Measurements from ENCODE around the gene SDHB.

The SDHB gene

DNA sequence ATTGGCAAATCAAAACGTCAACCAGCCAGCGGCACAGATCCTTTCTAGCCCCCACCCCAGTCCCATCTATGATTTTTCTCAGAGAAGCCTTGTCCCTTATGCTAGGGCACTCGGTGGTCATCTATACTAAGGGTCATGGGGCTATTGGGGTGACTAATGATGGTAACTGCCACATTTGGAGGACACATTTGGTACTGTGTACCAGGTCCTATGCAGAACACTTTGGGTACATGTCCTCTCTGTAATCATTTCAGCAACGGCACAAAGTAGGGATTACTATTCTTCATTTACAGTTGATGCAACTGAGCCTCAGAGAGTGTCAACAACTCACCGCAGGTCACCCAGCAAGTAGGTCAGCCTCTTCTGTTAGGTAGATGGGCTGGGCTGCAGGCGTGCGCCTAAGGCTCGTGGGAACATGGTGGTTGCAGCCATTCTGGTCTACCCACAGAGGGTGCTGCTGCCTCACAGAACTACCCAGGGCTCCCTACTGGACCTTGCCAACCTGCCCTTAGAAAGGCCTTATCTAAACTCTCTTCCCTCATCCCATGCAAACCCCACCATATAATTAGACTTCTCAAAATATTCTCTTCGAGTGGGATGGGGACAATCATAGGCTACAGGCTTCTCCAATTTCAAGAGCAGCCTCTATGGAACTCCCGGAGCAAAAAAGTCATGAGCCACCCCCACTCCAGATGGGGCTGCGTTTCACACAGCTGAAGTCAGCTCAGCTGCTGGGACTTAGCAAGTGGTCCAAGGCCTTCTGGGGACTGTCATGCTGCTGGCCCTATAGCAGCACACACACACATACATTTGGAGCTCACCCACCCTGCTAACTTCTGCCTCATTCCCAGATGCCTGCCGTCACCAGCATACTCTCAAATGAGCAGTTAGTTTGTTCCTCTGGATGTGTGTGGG lies 5.8 kb upstream of the SDHB start:
- peak; percentile 56 for DNase-seq
- H3K9me3 ChIP-seq, result no peaks in the 10 kb centered on the region
- no peaks in the 10 kb centered on the region for H3K4me1 ChIP-seq
- no peak overlapping the region for H3K4me3 ChIP-seq (ENCODE audit: low read depth, low read length)
- H3K27me3 ChIP-seq, result no peaks in the 10 kb centered on the region
- TF ChIP-seq CTCF (IDR thresholded peaks at IDR 0.05; ENCODE audit: low read depth, low read length), result peak; percentile 70
- no peaks in the 10 kb centered on the region for H3K36me3 ChIP-seq

DNA sequence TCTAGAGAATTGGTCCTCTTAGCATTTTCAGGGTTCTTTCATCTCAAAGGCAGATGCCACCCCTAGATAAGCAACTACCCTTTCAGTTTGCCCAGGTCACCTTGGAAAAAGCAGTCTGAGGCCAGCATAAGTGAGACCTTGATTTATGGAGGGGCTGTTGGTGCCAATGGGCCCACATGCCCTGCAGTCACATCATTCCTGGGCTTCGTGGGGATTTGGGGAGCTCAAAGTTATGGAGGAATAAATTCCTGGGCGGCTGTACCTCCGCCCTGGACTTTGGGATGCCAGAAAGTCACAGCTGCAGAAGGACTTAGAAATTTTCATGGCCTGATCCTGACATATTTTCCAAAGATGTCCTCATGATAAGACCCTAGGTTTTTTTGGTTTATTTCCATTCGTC lies 2.7 kb upstream of the SDHB start:
- Histone ChIP-seq H3K9me3 (no peaks in the 10 kb centered on the region), H3K27me3 (no peaks in the 10 kb centered on the region), H3K4me1 (no peaks in the 10 kb centered on the region), H3K36me3 (no peaks in the 10 kb centered on the region), H3K4me3 (ENCODE audit: low read depth, low read length) (no peak overlapping the region)
- TF ChIP-seq CTCF (IDR thresholded peaks at IDR 0.05; ENCODE audit: low read depth, low read length), result no peak
- DNase-seq, result no peak

GRCh38 chr1:17055801-17056200 lies 2.0 kb upstream of the SDHB start:
- no peaks in the 10 kb centered on the region for H3K27me3 ChIP-seq
- DNase-seq, result no peak
- H3K9me3 ChIP-seq, result no peaks in the 10 kb centered on the region
- H3K4me3 ChIP-seq (ENCODE audit: low read depth, low read length), result no peak overlapping the region
- H3K4me1 ChIP-seq, result no peaks in the 10 kb centered on the region
- TF ChIP-seq CTCF (IDR thresholded peaks at IDR 0.05; ENCODE audit: low read depth, low read length), result no peak
- H3K36me3 ChIP-seq, result no peaks in the 10 kb centered on the region

- Histone ChIP-seq H3K27me3 (no peaks in the 10 kb centered on the region), H3K9me3 (no peaks in the 10 kb centered on the region), H3K36me3 (no peaks in the 10 kb centered on the region; the same call in 1 of the 2 replicates), H3K4me3 (ENCODE audit: low read depth, low read length) (peak overlapping the region; percentile 86), H3K4me1 (no peaks in the 10 kb centered on the region)
- TF ChIP-seq CTCF (IDR thresholded peaks at IDR 0.05; ENCODE audit: low read depth, low read length), result no peak
- DNase-seq, result no peak
Observed at GRCh38 chr1:17053086-17053684, 647 bp downstream of the SDHB start.

DNA sequence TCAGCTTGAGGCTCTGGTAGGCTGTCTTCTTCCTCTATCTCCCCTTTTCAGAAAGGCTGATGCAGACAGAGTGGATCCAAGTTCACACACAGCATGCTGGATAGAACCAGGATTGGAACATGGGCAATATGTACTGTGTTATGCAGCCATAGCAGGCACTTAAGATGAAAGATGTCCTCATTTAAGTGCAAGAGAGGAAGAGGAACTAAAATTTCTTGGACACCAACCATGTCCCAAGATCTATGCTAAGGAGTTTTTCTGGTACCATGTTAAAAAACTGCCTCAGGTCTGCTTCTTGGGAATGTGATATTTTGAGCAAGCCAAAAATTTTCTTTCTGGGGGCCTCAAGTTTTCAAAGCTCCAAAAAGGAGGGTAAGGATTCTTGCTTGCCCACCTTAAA lies 1.2 kb downstream of the SDHB start:
- H3K4me3 ChIP-seq (ENCODE audit: low read depth, low read length), result peak overlapping the region; percentile 86
- H3K4me1 ChIP-seq, result no peaks in the 10 kb centered on the region
- no peaks in the 10 kb centered on the region; the same call in 1 of the 2 replicates for H3K36me3 ChIP-seq
- H3K27me3 ChIP-seq, result no peaks in the 10 kb centered on the region
- no peak for DNase-seq
- TF ChIP-seq CTCF (IDR thresholded peaks at IDR 0.05; ENCODE audit: low read depth, low read length), result no peak
- H3K9me3 ChIP-seq, result no peaks in the 10 kb centered on the region

GRCh38 chr1:17052038-17052437 lies 1.8 kb downstream of the SDHB start:
- no peaks in the 10 kb centered on the region for H3K27me3 ChIP-seq
- TF ChIP-seq CTCF (IDR thresholded peaks at IDR 0.05; ENCODE audit: low read depth, low read length), result no peak
- H3K4me3 ChIP-seq (ENCODE audit: low read depth, low read length), result no peak overlapping the region
- no peaks in the 10 kb centered on the region; the same call in 1 of the 2 replicates for H3K36me3 ChIP-seq
- no peak for DNase-seq
- H3K4me1 ChIP-seq, result no peaks in the 10 kb centered on the region
- H3K9me3 ChIP-seq, result no peaks in the 10 kb centered on the region

Measured in BE2C (cell line).